RWPE1 (cell line): ENCODE results near the gene ASRGL1.
A peak's percentile ranks its signal among the peaks of the same experiment; 100 is the strongest.

Experiments used
- CTCF ChIA-PET: fragments of 350-600 bp; sonication (Branson Sonifier 250); formaldehyde crosslinking; extraction: SDS; loops from one replicate; lab custom pipeline; 2021; lab: Yijun Ruan, JAX
- POLR2A ChIA-PET: fragments of 400-600 bp; formaldehyde crosslinking; extraction: SDS; loops from one replicate; lab custom pipeline; 2020; ENCODE audit warnings: antibody characterized with exemption; ENCODE audit not compliant: low non-redundant PET; lab: Yijun Ruan, JAX
- DNase-seq: peaks from one replicate; pipeline ENCODE4 v3.0.0; 2012; ENCODE audit warnings: low spot score
- H3K27ac ChIP-seq: fragments of 450-650 bp; 2 replicates; pipeline ENCODE4 v1.5.1; 2017
- CTCF ChIP-seq: fragments of 450-650 bp; conservative IDR thresholded peaks from 2 replicates; pipeline ENCODE4 v1.5.1; 2017; ENCODE audit warnings: low read depth, mild to moderate bottlenecking

The ASRGL1 gene

DNA sequence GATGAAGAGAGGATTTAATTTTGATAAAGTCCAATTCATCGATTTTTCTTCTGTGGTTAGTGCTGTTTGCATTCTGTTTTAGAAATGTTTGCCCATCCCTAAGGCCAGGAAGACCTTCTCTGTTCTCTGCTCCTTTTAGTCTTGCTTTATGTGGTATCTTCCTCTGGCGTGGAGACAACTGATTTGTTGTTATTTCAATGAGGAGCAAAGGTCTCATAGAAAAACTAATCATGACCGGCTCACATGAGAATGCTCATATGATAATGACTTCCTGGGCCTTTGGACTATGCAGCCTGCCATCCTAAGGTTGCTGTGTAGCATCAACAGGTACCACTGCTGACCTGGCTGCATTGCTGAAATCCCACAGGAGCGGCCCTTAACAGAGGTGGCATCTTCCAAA, 101.4 kb downstream of the ASRGL1 start:
- H3K27ac ChIP-seq, result no peak overlapping the region
- POLR2A ChIA-PET, result no interaction called here
- DNase-seq, result no peak
- no peak for TF ChIP-seq CTCF
- CTCF ChIA-PET, result no interaction called here

GRCh38 chr11:62439785-62440602, 102.7 kb downstream of the ASRGL1 start:
- POLR2A ChIA-PET, result no interaction called here
- no peak for TF ChIP-seq CTCF
- CTCF ChIA-PET, result no interaction called here
- DNase-seq, result no peak
- H3K27ac ChIP-seq, result peak overlapping the region; percentile 34
